Germinal center (tissue), 1 donor: Measurements from ENCODE around the gene SPATA12.
A peak's percentile ranks its signal among the peaks of the same experiment; 100 is the strongest.
"Not testable (repeated sequence)": the region's sequence is repeated elsewhere in the genome, so short reads cannot be mapped to it uniquely, and the experiment has no call there.

Experiments
- DNase-seq: peaks from one replicate; pipeline ENCODE4 v3.0.0; 2012; ENCODE audit warnings: mixed read lengths, low spot score

Gene SPATA12

GRCh38 chr3:57083266-57083995, 23.0 kb downstream of the SPATA12 start:
- DNase-seq: not testable (repeated sequence)

- DNase-seq: no peak
Observed at GRCh38 chr3:57085211-57085610, 24.7 kb downstream of the SPATA12 start.

- DNase-seq: no peak
Observed at GRCh38 chr3:57086201-57086600, 25.7 kb downstream of the SPATA12 start.

- no peak for DNase-seq
Observed at GRCh38 chr3:57087361-57088092, 27.1 kb downstream of the SPATA12 start.

- no peak for DNase-seq
Observed at GRCh38 chr3:57088503-57088902, 28.0 kb downstream of the SPATA12 start.

GRCh38 chr3:57089043-57089442, 28.6 kb downstream of the SPATA12 start:
- no peak for DNase-seq

GRCh38 chr3:57091521-57092273, 31.2 kb downstream of the SPATA12 start:
- DNase-seq: no peak

GRCh38 chr3:57093489-57093888, 33.0 kb downstream of the SPATA12 start:
- no peak for DNase-seq

GRCh38 chr3:57093971-57094535, 33.6 kb downstream of the SPATA12 start:
- DNase-seq: no peak

GRCh38 chr3:57094575-57094974, 34.1 kb downstream of the SPATA12 start:
- DNase-seq: no peak

GRCh38 chr3:57095363-57095762, 34.9 kb downstream of the SPATA12 start:
- no peak for DNase-seq

- no peak for DNase-seq
Observed at GRCh38 chr3:57097536-57097935, 37.1 kb downstream of the SPATA12 start.

GRCh38 chr3:57098418-57099310, 38.2 kb downstream of the SPATA12 start:
- no peak for DNase-seq

GRCh38 chr3:57100046-57100695, 39.7 kb downstream of the SPATA12 start:
- peak; percentile 64 for DNase-seq

- DNase-seq: no peak
Observed at GRCh38 chr3:57105585-57105984, 45.1 kb downstream of the SPATA12 start.

- DNase-seq: no peak
Observed at GRCh38 chr3:57108684-57109083, 48.2 kb downstream of the SPATA12 start.

- DNase-seq: no peak
Observed at GRCh38 chr3:57109437-57110199, 49.2 kb downstream of the SPATA12 start.

- DNase-seq: no peak
Observed at GRCh38 chr3:57110214-57110613, 49.8 kb downstream of the SPATA12 start.

GRCh38 chr3:57110798-57111197, 50.3 kb downstream of the SPATA12 start:
- DNase-seq: no peak

- DNase-seq: peak; percentile 23
Observed at GRCh38 chr3:57112206-57112605, 51.7 kb downstream of the SPATA12 start.
